Tibial nerve (tissue), 3 donors: Measurements from ENCODE around the gene SLC7A10.

ENCODE experiments used
- POLR2A ChIP-seq, 2 donors: fragments of 450-650 bp; IDR thresholded peaks; one replicate each; pipeline ENCODE4 v1.6.1; 2017; ENCODE audit warnings: antibody characterized with exemption in 2 of 2, mild to moderate bottlenecking in 2 of 2, moderate library complexity in 2 of 2
- TF ChIP-seq, protein P1 (sequence below), 5 experiments: fragments of 200-600 bp in 3 of 5; fragments of 450-650 bp in 2 of 5; sonication (generic) in 3 of 5; IDR thresholded peaks; one replicate each; pipeline ENCODE4 v1.5.1; 2016 to 2019; ENCODE audit warnings: antibody characterized with exemption in 5 of 5, mild to moderate bottlenecking in 3 of 5, moderate library complexity in 2 of 5

DNA sequence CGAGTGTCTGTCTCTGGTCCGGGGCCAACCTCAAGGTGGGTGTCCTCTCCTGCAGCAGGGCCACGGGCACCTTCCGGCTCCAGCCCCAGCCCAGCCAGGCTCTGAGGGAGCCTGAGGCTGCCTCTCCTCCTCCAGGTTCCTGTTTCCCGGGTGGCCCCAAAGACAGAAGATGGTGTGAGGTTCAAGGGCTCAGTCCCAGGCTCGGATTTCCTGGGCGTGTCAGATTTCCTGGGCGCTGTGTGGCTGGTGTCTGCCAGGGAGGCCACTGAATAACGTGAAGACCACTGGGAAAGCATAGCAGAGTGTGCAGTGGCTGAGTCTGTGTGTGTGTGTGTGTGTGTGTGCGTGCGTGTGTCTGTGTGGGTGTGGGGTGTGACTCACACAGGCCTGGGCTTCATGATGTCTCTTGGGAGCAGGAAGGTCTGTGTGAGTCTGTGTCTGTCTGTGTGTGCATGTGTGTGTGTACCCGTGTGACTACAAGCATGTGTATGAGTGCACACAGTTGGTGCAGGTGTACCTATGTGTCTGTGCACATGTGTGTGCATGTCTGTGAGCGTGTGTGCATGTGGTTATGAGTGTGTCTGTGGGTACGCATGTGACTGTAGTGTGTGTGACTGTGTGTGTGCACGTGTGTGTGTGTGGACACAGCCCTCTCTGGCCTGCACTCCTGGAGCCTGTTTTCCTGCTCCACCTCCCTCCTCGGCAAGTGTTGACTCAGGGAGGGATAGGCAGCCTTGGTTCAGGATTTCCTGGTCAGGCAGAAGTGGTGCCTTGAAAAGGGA is 48.4 kb upstream of the SLC7A10 start:
- TF ChIP-seq POLR2A (IDR thresholded peaks at IDR 0.05) = no peak
- TF ChIP-seq, protein P1, sequence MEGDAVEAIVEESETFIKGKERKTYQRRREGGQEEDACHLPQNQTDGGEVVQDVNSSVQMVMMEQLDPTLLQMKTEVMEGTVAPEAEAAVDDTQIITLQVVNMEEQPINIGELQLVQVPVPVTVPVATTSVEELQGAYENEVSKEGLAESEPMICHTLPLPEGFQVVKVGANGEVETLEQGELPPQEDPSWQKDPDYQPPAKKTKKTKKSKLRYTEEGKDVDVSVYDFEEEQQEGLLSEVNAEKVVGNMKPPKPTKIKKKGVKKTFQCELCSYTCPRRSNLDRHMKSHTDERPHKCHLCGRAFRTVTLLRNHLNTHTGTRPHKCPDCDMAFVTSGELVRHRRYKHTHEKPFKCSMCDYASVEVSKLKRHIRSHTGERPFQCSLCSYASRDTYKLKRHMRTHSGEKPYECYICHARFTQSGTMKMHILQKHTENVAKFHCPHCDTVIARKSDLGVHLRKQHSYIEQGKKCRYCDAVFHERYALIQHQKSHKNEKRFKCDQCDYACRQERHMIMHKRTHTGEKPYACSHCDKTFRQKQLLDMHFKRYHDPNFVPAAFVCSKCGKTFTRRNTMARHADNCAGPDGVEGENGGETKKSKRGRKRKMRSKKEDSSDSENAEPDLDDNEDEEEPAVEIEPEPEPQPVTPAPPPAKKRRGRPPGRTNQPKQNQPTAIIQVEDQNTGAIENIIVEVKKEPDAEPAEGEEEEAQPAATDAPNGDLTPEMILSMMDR (IDR thresholded peaks at IDR 0.05) = no peak
